Activated CD4-positive, alpha-beta T cell treated with anti-CD3 and anti-CD28 coated beads for 36 hours (primary cell): ENCODE results near the gene TMPRSS12. TPM values are rescaled to one million over a fixed set of nuclear protein-coding genes. Genes with fewer than 3 reads are reported as not detected.
A peak's percentile ranks its signal among the peaks of the same experiment; 100 is the strongest.
"Not testable (repeated sequence)": the region's sequence is repeated elsewhere in the genome, so short reads cannot be mapped to it uniquely, and the experiment has no call there.

Source experiments
- ATAC-seq: fragments of 200-7000 bp; cut with Tn5 transposase; one replicate; pipeline ENCODE4 v1.10.0; 2021; ENCODE audit warnings: mild to moderate bottlenecking, moderate library complexity
- CTCF ChIA-PET: fragments of 350-600 bp; sonication (Branson Sonifier 250); formaldehyde crosslinking; loops from one replicate; lab custom pipeline; 2021; ENCODE audit warnings: antibody characterized with exemption; lab: Charles Lee
- POLR2A ChIA-PET: fragments of 350-600 bp; sonication (Branson Sonifier 250); formaldehyde crosslinking; loops from one replicate; lab custom pipeline; 2021; ENCODE audit warnings: antibody characterized with exemption, inconsistent platforms; lab: Charles Lee
- DNase-seq: peaks from one replicate; pipeline ENCODE4 v3.0.0-alpha.2; 2020
- H3K27ac Mint-ChIP-seq: one replicate; pipeline ENCODE4 v1.8.0; 2021; ENCODE audit warnings: mixed read lengths
- H3K27me3 Mint-ChIP-seq: one replicate; pipeline ENCODE4 v1.8.0; 2021; ENCODE audit warnings: mixed read lengths
- H3K36me3 Mint-ChIP-seq: one replicate; pipeline ENCODE4 v1.8.0; 2021; ENCODE audit warnings: low read depth, mixed read lengths
- H3K4me1 Mint-ChIP-seq: one replicate; pipeline ENCODE4 v1.8.0; 2021; ENCODE audit warnings: mixed read lengths
- H3K4me3 Mint-ChIP-seq: one replicate; pipeline ENCODE4 v1.8.0; 2021; ENCODE audit warnings: mild to moderate bottlenecking, moderate library complexity, mixed read lengths
- H3K9me3 Mint-ChIP-seq: one replicate; pipeline ENCODE4 v1.8.0; 2021; ENCODE audit warnings: low read depth, mixed read lengths
- intact Hi-C, 2 experiments: fragments of 100-400 bp; cut with DNase I in 1 of 2; cut with micrococcal nuclease in 1 of 2; formaldehyde crosslinking; loops; one replicate each; pipeline versions ENCODE4 v1.14.2 to v1.15.1; 2022 to 2024; cut with DNase I, micrococcal nuclease
- total RNA-seq, 2 experiments: library from RNA; stranded (reverse); gene quantifications; one replicate each; pipeline ENCODE4 v1.2.3, GENCODE V29; 2021

The TMPRSS12 gene
- total RNA-seq, 2 experiments from 2014 or later, result not detected

GRCh38 chr12:50926932-50927331 lies 84.2 kb downstream of the TMPRSS12 start:
- H3K27ac Mint-ChIP-seq, H3K36me3 Mint-ChIP-seq, POLR2A ChIA-PET, ATAC-seq, H3K9me3 Mint-ChIP-seq, intact Hi-C loops, H3K27me3 Mint-ChIP-seq, DNase-seq, H3K4me3 Mint-ChIP-seq: not testable (repeated sequence)
- peaks cover 18% of the 10 kb centered on the region for H3K4me1 Mint-ChIP-seq
- CTCF ChIA-PET, result interaction anchor here (0.6 to 0.7 kb wide), 3 partner anchors 130 to 387 kb away, joined by 3 to 5 read pairs (median 3); no protein-coding TSS in a partner anchor

GRCh38 chr12:50927356-50927755 lies 84.6 kb downstream of the TMPRSS12 start:
- H3K4me3 Mint-ChIP-seq, result no peak overlapping the region
- no peak for ATAC-seq
- POLR2A ChIA-PET, result no interaction called here

GRCh38 chr12:50927766-50928224 lies 85.1 kb downstream of the TMPRSS12 start:
- Mint-ChIP-seq H3K4me1 (peaks cover 22% of the 10 kb centered on the region), H3K9me3 (no peaks in the 10 kb centered on the region), H3K36me3 (no peaks in the 10 kb centered on the region), H3K4me3 (no peak overlapping the region), H3K27me3 (peaks cover 2% of the 10 kb centered on the region), H3K27ac (no peak overlapping the region)
- intact Hi-C loops, result no loop called here
- no peak for ATAC-seq
- CTCF ChIA-PET, result interaction anchor here (0.6 to 1.4 kb wide), 3 partner anchors 26 to 102 kb away, joined by 3 to 4 read pairs (median 4); no protein-coding TSS in a partner anchor
- POLR2A ChIA-PET, result interaction anchor here (0.7 kb wide), 1 partner anchor 94 kb away, joined by 3 read pairs; no protein-coding TSS in a partner anchor
- no peak for DNase-seq

More at GRCh38 chr12:50927356-50927755, 84.6 kb downstream of the TMPRSS12 start:
- Mint-ChIP-seq H3K9me3 (no peaks in the 10 kb centered on the region), H3K27me3 (peaks cover 2% of the 10 kb centered on the region), H3K36me3 (no peaks in the 10 kb centered on the region), H3K4me1 (peaks cover 18% of the 10 kb centered on the region), H3K27ac (no peak overlapping the region)
- DNase-seq, result no peak
- intact Hi-C loops, result no loop called here
- CTCF ChIA-PET, result interaction anchor here (0.6 to 0.7 kb wide), 3 partner anchors 130 to 388 kb away, joined by 3 to 5 read pairs (median 3); no protein-coding TSS in a partner anchor

DNA sequence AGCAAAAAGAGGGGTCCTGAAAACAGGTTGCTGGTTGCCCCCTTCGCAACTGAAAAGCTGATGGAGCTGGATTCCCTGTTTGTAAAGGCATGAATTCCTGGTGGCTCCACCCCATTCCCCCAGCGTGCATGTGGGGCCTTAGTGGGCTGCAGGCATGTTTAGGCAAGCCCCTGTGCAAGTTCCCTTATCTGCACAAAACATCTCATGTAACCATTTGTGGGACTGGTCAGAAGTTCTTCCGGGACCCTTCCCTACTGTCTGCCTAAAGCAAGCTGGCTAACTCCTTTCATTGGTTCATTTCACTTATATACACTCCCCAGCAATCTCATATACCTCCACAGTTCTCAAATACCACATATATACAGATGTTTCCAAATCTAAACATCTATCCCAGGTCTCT lies 85.7 kb downstream of the TMPRSS12 start:
- intact Hi-C loops, result no loop called here
- Mint-ChIP-seq H3K27me3 (no peaks in the 10 kb centered on the region), H3K4me3 (no peak overlapping the region), H3K36me3 (no peaks in the 10 kb centered on the region), H3K27ac (no peak overlapping the region), H3K9me3 (no peaks in the 10 kb centered on the region), H3K4me1 (peaks cover 24% of the 10 kb centered on the region)
- DNase-seq (no peak), ATAC-seq (no peak)
- ChIA-PET POLR2A (interaction anchor here (0.7 kb wide), 1 partner anchor 93 kb away, joined by 3 read pairs; no protein-coding TSS in a partner anchor), CTCF (interaction anchor here (0.6 to 1.4 kb wide), 3 partner anchors 27 to 103 kb away, joined by 3 to 4 read pairs (median 4); no protein-coding TSS in a partner anchor)

GRCh38 chr12:50929831-50930230 lies 87.1 kb downstream of the TMPRSS12 start:
- H3K4me1 Mint-ChIP-seq, result peaks cover 16% of the 10 kb centered on the region
- ChIA-PET CTCF (no interaction called here), POLR2A (no interaction called here)
- intact Hi-C loops, result no loop called here
- ATAC-seq, result no peak
- no peaks in the 10 kb centered on the region for H3K27me3 Mint-ChIP-seq
- no peaks in the 10 kb centered on the region for H3K9me3 Mint-ChIP-seq
- no peak overlapping the region for H3K27ac Mint-ChIP-seq
- no peak for DNase-seq
- no peak overlapping the region for H3K4me3 Mint-ChIP-seq
- H3K36me3 Mint-ChIP-seq, result no peaks in the 10 kb centered on the region

- DNase-seq, result peak; percentile 34
- intact Hi-C loops, H3K27ac Mint-ChIP-seq: not testable (repeated sequence)
Measured at GRCh38 chr12:50930477-50930876, 87.8 kb downstream of the TMPRSS12 start.

DNA sequence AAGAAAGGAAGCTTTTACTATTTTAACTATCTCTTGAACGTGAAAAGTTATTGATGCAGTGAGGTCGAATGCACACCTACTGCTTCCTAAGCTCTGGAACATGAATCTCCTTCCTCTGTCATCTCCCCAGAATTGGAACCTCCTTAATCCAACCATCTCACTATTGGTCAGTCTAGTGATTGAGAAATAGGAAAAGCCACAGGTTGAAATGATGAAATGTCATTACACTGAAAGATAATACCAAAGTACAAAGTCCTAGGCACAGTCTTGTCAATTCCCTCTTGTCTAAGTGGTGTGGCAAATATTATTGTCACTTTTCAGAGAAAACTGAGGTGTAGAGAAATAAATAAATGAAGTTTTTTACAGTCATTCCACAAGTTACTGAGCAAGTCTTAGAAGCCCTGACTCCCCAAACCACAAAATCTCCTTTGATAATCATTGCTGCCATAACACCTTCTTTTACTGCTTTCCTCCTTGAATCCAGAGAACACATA lies 90.1 kb downstream of the TMPRSS12 start:
- Mint-ChIP-seq H3K27ac (no peak overlapping the region), H3K4me3 (no peak overlapping the region), H3K36me3 (no peaks in the 10 kb centered on the region), H3K9me3 (no peaks in the 10 kb centered on the region), H3K27me3 (no peaks in the 10 kb centered on the region), H3K4me1 (peaks cover 10% of the 10 kb centered on the region)
- DNase-seq (no peak), ATAC-seq (peak; percentile 70)
- intact Hi-C loops, result no loop called here
- CTCF ChIA-PET, result interaction anchor here (0.7 kb wide), 1 partner anchor 253 kb away, joined by 3 read pairs; no protein-coding TSS in a partner anchor
- POLR2A ChIA-PET, result no interaction called here

More at GRCh38 chr12:50930477-50930876, 87.8 kb downstream of the TMPRSS12 start:
- H3K36me3 Mint-ChIP-seq, CTCF ChIA-PET, H3K9me3 Mint-ChIP-seq, H3K27me3 Mint-ChIP-seq, POLR2A ChIA-PET, H3K4me3 Mint-ChIP-seq, ATAC-seq: not testable (repeated sequence)
- H3K4me1 Mint-ChIP-seq, result peaks cover 10% of the 10 kb centered on the region

DNA sequence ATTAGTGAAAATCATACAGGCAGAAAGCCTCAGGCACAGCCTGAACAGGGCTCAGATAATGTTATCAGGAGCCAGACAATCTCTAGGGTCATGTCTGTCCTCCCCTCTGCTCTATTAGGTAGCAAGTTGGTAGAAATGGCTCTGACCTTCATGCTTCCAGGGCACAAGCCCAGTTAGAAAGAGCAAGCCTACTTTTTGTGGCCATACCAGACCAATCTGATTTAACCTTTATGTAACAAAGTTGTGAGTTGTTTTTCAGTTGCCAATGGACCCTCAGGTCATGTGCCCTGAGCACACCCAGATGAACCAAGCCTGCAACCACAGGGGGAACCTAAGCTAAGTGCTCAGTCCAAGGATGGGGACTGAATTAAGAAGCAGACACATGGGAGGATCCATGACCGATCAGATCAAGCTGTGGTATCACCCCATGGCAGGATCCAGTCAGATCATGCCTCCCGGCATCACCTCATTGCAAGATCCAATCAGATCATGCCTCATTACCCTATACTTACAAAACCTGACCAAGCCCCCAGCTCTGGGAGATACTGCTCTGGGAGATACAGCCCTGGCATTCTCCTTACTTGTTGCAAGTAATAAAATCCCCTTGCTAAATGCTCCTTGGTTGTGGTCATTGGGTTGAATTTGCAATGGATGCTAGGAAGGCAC lies 90.9 kb downstream of the TMPRSS12 start:
- intact Hi-C loops, result no loop called here
- CTCF ChIA-PET, result interaction anchor here (0.6 kb wide), 1 partner anchor 108 kb away, joined by 3 read pairs; no protein-coding TSS in a partner anchor
- ATAC-seq, result peak; percentile 40
- Mint-ChIP-seq H3K27ac (no peak overlapping the region), H3K36me3 (peaks cover 2% of the 10 kb centered on the region), H3K27me3 (no peaks in the 10 kb centered on the region), H3K4me3 (no peak overlapping the region), H3K9me3 (peaks cover 3% of the 10 kb centered on the region), H3K4me1 (peaks cover 10% of the 10 kb centered on the region)
- POLR2A ChIA-PET, result no interaction called here
- DNase-seq, result no peak

DNA sequence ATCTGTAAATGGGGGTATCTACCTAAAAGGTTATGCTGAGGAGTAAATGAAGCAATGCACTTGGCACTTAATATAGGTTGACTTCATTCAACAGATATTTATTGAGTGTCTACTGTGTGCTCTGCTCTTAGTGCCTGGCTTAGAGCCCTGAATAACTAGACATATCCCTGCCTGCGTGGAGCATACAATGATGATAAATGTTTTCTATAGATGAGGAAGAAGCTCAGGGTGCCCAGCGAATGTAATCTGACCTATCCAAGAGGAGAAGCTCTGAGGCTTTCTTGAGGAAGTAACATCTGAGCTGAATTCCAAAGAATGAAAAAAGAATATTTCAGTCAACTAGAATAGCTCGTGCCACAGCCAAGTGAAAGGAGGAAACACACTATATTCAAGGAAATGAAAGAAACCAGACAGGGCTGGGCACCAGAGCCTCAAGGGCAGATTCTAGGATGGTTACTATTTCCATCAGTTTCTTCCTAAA lies 91.7 kb downstream of the TMPRSS12 start:
- H3K36me3 Mint-ChIP-seq, result peaks cover 3% of the 10 kb centered on the region
- no peaks in the 10 kb centered on the region for H3K27me3 Mint-ChIP-seq
- peaks cover 3% of the 10 kb centered on the region for H3K9me3 Mint-ChIP-seq
- H3K27ac Mint-ChIP-seq, result no peak overlapping the region
- no peak overlapping the region for H3K4me3 Mint-ChIP-seq
- ATAC-seq, result no peak
- ChIA-PET POLR2A (interaction anchor here (0.6 kb wide), 1 partner anchor 286 kb away, joined by 5 read pairs; no protein-coding TSS in a partner anchor), CTCF (interaction anchor here (0.6 kb wide), 1 partner anchor 430 kb away, joined by 3 read pairs; no protein-coding TSS in a partner anchor)
- intact Hi-C loops, result no loop called here
- peaks cover 10% of the 10 kb centered on the region for H3K4me1 Mint-ChIP-seq
- no peak for DNase-seq

- peaks cover 3% of the 10 kb centered on the region for H3K9me3 Mint-ChIP-seq
- CTCF ChIA-PET, result no interaction called here
- POLR2A ChIA-PET, result interaction anchor here (0.6 kb wide), 1 partner anchor 285 kb away, joined by 5 read pairs; no protein-coding TSS in a partner anchor
- intact Hi-C loops, result no loop called here
- no peaks in the 10 kb centered on the region for H3K27me3 Mint-ChIP-seq
- H3K4me3 Mint-ChIP-seq, result no peak overlapping the region
- no peak for DNase-seq
- H3K4me1 Mint-ChIP-seq, result peaks cover 10% of the 10 kb centered on the region
- ATAC-seq, result no peak
- peaks cover 3% of the 10 kb centered on the region for H3K36me3 Mint-ChIP-seq
- no peak overlapping the region for H3K27ac Mint-ChIP-seq
Measured at GRCh38 chr12:50934981-50935807, 92.5 kb downstream of the TMPRSS12 start.
